GM21529 (cell line): Measurements from ENCODE around the gene CX3CR1.

Experiments used
- ATAC-seq: cut with Tn5 transposase; IDR thresholded peaks from one replicate; pipeline ENCODE4 v1.9.1; 2021; ENCODE audit not compliant: unreplicated experiment

Gene CX3CR1

DNA sequence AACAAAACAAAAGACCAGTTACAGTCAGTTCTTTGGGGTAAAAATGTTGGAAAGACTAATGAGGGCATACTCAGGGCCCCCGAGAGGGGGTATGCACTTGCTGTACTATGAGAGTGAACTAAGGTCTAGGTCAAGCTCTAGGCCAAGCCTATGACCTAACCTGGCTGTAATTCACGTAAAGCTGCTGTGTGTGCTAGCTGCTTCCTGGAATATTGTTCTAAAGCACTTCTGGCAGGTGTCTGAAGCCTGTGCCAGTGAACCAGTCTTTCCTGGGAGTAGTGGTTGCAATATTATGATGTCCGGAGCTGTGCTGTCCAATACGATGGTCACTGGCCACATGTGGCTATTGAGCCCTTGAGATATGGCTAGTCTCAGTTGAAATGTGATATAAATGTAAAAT is 13.1 kb upstream of the CX3CR1 start:
- ATAC-seq, result no peak

DNA sequence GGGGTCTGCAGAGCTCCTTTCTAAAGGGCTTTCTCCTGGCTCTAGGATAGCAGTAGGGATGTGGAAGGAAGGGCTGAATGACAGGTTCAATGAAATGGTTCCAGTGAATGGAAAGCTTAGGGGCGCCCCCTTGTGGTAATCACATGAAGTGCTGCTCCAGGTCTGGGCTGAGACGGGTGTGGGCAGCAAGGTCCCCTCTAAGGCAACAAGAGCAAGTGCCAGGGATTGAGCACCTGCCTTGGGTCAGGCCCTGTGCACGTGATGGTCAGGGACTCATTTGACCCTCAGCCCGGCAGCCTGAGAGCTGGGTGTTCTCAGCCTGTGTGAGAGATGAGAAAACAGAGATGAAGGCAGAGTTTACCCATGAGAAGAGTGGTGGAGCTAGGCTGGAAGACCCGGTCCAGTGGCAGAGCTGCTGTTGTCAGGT is 12.1 kb upstream of the CX3CR1 start:
- ATAC-seq, result no peak

- ATAC-seq, result no peak
These were observed 10.4 kb upstream of the CX3CR1 start for GRCh38 chr3:39290255-39290654.

GRCh38 chr3:39289107-39289506 is 9.3 kb upstream of the CX3CR1 start:
- ATAC-seq, result no peak

DNA sequence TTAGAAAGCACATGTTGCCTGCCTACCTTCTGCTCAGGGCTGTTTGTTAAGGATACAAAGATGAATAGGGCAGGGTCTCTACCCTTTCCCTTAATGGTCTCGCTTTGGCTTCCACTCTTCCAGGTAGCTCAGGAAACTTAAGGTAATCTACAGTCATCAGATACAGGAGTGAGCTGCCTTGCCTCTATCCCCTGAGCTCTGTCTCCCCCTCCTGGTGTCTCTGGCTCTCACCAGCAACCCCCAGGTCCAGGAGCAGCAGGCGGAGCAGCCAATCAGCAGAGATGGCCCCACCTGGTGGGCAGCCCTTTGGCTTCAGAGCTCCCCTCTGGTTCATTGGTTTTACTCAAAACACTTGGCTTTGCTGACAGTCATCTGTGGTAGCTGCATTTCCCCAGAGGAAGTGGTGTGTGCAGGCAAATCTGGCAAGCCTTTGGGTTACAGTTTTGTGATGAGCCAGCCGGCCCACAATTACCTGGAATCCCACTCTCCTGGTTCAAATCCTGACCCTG is 8.5 kb upstream of the CX3CR1 start:
- peak; percentile 98 for ATAC-seq

- ATAC-seq, result no peak
These were observed 7.7 kb upstream of the CX3CR1 start for GRCh38 chr3:39287216-39288164.

DNA sequence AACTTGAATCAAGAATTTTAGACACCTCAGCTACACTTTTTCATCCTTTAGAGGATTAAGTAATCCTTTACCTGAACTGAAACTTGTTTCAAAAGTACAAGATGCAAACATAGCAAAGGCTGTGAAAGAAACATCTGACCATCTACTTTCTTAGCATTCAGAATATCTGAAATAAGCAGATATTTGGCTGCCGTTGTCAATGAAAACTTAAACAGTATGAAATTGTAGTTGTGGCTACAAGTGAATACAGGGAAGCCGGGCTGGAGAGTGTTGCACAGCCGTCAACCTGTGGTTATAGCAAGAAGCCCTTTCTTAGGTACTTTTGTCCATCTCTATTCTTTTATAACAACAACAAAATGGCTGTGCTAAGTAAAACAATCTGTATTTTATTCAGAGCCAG is 6.9 kb upstream of the CX3CR1 start:
- ATAC-seq, result no peak

DNA sequence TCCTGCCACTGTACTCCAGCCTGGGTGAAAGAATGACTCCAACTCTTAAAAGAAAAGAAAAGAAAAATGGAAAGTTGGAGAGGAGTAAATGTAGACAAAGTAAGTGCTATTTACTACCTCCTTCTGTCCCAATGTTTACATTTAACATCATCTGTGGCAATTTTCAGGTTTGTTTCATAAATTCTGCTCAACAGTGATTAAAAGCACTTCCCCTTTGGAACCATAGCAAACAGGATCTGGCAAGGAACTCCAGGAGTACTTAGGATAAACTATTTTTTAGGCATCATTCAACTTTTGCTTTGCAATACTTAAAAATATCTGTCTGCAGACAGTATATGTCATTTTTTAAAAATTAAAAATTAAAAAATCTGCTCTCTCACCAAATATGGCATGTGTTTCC is 5.5 kb upstream of the CX3CR1 start:
- ATAC-seq, result no peak

GRCh38 chr3:39284457-39284881 is 4.6 kb upstream of the CX3CR1 start:
- ATAC-seq, result no peak

DNA sequence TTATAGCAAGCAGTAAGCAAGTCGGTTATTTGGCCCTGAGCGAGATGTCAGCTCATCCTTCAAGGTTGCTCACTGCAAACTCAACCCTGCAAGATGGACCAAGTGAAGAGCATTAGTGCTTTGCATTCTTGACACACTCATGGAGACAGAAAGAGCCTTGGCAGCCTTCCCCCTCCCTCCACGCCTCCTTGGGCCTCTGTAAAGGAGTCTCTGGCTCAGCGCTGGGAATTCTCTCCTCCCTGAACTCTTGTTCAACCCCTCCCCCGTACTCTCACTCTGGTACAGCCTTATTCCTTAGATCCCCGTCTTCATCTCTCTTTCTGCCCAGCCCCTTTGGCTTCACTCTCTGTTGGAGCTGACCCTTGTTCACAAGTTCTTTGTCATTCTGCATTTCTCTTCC is 2.2 kb upstream of the CX3CR1 start:
- no peak for ATAC-seq

GRCh38 chr3:39281533-39281932 is 1.7 kb upstream of the CX3CR1 start:
- no peak for ATAC-seq

DNA sequence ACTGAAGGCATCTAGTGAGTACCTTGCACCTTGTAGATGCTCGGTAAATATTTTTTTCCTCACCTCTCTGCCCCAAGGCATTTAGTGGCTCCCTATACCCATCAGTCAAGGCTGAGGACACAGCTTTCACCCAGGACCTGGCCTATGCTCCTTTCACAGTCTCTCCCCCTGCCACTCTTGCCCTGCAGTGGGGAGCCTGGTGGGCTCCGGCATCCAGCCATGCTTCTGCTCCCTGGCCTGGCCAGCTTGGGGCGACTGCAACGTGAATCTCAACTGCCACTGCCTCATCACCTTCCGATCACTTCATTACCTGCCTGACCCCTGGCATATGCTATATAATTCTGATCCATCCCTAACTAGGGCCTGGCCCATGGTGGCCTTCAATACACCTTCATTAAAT is 735 bp upstream of the CX3CR1 start:
- no peak for ATAC-seq

DNA sequence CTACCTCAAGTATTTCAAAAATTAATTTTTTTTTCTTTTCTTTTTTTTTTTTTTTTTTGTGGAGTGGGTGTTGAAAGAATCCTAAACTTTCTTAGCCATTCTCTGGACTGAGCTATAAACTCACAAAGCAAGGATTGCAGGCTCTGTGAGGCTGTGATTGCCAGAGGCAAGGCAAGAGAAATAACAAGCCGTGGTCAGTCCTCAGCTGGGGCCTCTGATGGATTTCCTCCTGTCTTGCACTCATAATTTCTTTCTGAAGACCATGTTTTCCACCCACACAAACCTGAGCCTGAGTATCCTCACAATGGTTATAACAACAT is 1.3 kb downstream of the CX3CR1 start:
- no peak for ATAC-seq

- no peak for ATAC-seq
These were observed 1.8 kb downstream of the CX3CR1 start for GRCh38 chr3:39277893-39278615.

- ATAC-seq, result no peak
These were observed 3.1 kb downstream of the CX3CR1 start for GRCh38 chr3:39276746-39277145.

DNA sequence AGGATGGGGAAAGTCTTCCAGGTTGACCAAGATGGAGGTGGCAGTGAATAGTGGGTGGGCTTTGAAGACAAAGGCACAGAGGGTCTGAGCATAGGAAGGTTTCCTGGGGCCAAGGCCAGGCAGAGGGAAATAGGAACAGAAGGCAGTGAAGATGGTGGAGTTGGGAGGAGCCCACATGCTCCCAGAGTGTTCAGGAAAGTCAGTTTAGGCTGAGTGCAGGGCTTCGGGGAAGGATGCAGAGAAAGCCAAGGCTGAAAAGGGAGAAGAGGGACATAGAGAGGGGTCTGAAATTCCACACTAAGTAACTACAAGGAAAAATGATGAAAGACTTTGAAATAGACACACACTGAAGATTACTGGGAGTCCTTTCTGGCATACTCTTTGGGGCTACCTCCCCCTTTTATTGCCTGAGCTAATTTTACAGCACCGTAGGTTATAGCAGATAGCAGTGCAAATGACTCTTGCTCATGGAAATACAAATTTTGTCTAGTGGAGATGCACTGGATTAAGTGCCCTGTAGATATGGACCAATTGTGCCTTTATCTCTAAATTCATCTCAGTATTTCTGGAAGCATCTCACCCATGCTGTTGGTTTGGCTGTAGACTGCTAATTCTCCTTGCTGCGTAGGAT is 3.8 kb downstream of the CX3CR1 start:
- no peak for ATAC-seq

DNA sequence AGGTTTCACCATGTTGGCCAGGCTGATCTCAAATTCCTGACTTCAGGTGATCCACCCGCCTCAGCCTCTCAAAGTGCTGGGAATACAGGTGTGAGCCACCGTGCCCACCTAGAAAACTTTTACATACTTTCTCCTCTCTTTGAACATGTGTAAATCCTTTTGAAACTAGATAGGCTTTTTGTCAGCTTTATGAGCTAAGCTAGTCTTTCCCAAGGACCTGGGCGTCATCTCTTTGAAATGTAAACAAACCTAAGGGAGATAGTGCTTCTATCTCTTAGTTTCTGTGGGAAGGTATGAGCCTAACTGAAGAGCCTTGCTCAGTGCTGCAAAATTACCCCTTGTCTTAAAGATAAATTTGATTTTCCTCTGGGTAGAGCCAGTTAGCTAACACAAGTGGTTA is 4.8 kb downstream of the CX3CR1 start:
- no peak for ATAC-seq

DNA sequence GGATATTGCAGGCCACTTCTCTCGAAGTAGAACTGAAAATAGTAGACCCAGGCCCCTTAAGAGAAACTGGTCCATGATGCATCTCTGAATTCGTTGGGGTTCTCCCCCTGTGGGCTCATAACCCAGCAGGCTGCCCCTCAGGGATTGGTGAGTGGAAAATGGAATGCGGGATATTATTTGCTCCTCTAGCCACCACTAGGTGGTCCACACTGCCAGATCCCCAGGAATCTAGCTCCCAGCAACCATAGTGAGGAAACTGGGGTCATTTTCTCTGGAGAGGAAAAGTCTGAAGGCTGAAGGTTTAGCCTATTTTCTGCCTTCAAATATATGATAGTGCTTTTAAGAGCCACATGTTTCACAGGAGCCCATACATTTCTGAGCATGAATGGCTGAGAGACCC is 6.7 kb downstream of the CX3CR1 start:
- no peak for ATAC-seq

GRCh38 chr3:39272191-39272590 is 7.6 kb downstream of the CX3CR1 start:
- ATAC-seq, result no peak

DNA sequence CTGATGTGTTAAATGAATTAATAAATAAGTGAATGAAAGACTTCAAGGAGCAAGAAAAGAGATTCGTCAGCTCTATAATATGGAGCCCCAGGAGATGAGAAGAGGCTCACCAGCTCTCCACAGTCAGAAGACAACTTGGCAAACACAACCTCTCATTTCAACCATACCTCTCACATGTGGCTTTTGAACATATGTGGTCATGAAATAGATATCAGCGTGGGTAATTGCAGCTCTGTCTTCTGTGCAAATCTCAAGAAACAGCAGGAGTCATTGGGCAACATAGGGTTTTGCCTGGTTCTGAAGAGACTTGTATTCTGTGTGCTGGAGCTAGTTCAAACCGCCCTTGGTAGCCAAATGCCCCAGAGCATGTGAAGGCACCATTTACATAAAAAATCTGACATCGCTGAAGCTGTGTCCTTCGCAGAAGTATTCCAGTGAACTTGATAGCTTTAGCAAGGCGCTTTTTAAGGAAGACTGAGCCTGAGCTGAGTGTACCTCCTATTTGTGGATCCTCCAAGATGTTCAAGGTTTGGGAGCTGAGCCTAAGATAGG is 8.4 kb downstream of the CX3CR1 start:
- ATAC-seq, result no peak

DNA sequence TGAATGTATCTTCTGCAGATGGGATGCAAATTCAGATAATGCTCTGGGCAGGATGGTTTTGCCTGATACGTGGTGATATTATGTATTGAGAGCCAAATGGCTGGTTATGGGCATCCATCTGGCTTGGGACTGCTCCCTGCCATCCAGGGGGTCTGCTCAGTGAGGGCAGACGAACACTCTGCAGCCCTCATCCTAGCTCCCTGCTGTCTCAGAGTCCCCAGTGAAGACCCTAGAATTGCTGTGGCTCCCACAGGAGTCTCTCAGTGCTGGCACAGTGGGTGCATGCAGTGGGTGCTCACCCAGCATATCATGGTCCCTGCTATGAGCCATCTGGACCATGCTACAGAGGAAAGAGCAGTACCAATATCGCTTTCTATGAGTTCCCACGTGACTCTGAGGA is 10.3 kb downstream of the CX3CR1 start:
- no peak for ATAC-seq

DNA sequence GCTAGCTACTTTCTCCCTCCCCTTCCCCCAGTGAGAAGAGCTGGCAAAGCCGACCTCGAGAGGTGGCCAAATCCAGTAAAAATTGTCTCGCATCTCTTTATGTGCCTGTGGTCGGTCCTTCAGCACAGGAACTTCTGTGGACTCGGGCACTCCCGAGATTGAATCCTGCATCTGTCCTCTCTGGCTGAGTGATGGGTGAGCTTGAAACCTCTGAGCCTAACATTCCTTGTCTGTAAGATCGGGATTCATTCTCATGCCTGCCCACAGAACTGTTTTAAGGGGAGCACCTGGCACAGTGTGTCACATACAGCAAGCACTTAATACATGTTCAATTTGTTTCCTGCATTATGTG is 11.3 kb downstream of the CX3CR1 start:
- no peak for ATAC-seq
